Right lobe of liver (tissue), 6 donors: ENCODE data around the gene PHF21B. TPM values are rescaled to one million over a fixed set of nuclear protein-coding genes. Genes with fewer than 3 reads are reported as not detected.
A peak's percentile ranks its signal among the peaks of the same experiment; 100 is the strongest.

Source experiments
- ATAC-seq, 4 donors: fragments of 200-7000 bp; cut with Tn5 transposase; one replicate each; pipeline ENCODE4 v1.9.1; 2020; ENCODE audit warnings: mild to moderate bottlenecking in 4 of 4, moderate library complexity in 4 of 4
- DNase-seq, 3 donors: peaks; one replicate each; pipeline ENCODE4 v3.0.0-alpha.2; 2020
- H3K27ac ChIP-seq, 3 donors: fragments of 200-600 bp; one replicate each; pipeline ENCODE4 v1.8.0; 2022
- H3K27me3 ChIP-seq, 2 donors: fragments of 200-600 bp; one replicate each; pipeline ENCODE4 v1.8.0; 2022
- H3K36me3 ChIP-seq, 4 donors: fragments of 200-600 bp; sonication (generic) in 1 of 4; one replicate each; pipeline versions ENCODE4 v1.5.1 to v1.8.0; 2017 to 2022; ENCODE audit warnings: control low read depth in 1 of 4
- H3K4me1 ChIP-seq, 4 donors: fragments of 200-600 bp; sonication (generic) in 1 of 4; one replicate each; pipeline versions ENCODE4 v1.5.1 to v1.8.0; 2017 to 2022; ENCODE audit warnings: control low read depth in 1 of 4
- H3K4me3 ChIP-seq, 3 donors: fragments of 200-600 bp; one replicate each; pipeline ENCODE4 v1.8.0; 2022
- H3K9me3 ChIP-seq, 4 donors: fragments of 200-600 bp; sonication (generic) in 1 of 4; one replicate each; pipeline versions ENCODE4 v1.5.1 to v1.8.0; 2017 to 2022; ENCODE audit warnings: control low read depth in 1 of 4
- CTCF ChIP-seq, 4 donors: fragments of 200-600 bp in 3 of 4; fragments of 450-650 bp in 1 of 4; IDR thresholded peaks; one replicate each; pipeline versions ENCODE4 v1.5.1 to v1.8.0; 2016 to 2022; ENCODE audit warnings: antibody characterized with exemption in 4 of 4, mild to moderate bottlenecking in 2 of 4
- POLR2A ChIP-seq: fragments of 450-650 bp; IDR thresholded peaks from one replicate; pipeline ENCODE4 v1.6.1; 2017; ENCODE audit warnings: antibody characterized with exemption, mild to moderate bottlenecking
- WGBS: methylation state at CpG from one replicate; pipeline ENCODE4 v1.1.6; 2018; ENCODE audit warnings: low coverage, low lambda C conversion rate; ENCODE audit not compliant: insufficient coverage; ENCODE audit errors: missing lambda C conversion rate; 5-methylcytosine and 5-hydroxymethylcytosine counted together
- intact Hi-C, 2 donors: fragments of 100-400 bp; cut with DNase I; formaldehyde crosslinking; loops; one replicate each; pipeline versions ENCODE4 v1.11.2 to v1.14.1; 2022
- total RNA-seq, 6 experiments: library from RNA; depleted of rRNA in 2 of 6; stranded (reverse); fragments of >200 nt in 2 of 6; fragmentation: NEBNext Ultra II Directional in 3 of 6; extraction: Animal tissue kit (Norgen Biotek cat#: 25700) in 3 of 6; gene quantifications; one replicate each; pipeline versions ENCODE4 v1.1.0 to v1.2.4, GENCODE V29; 2016 to 2023
- donor health status: DM: no; HTN: yes; CAD: no.
- donor health status: DM: no; HTN: no; CAD: no.
- donor health status: DM: no; HTN: no; CAD: no.
- donor health status: DM: no; HTN: yes; CAD: no.
- donor health status: DM: no; HTN: yes; CAD: no.

The PHF21B gene
- total RNA-seq, 6 experiments from 2014 or later = not detected

GRCh38 chr22:45014654-45015053, 4.8 kb upstream of the PHF21B start:
- H3K27me3 ChIP-seq = peaks cover 0 to 18% of the 10 kb centered on the region in 2 donors
- 43% methylated on average over 3 of the region's 4 CpGs for WGBS

GRCh38 chr22:45013138-45013537, 3.3 kb upstream of the PHF21B start:
- TF ChIP-seq CTCF (IDR thresholded peaks at IDR 0.05) (no peak), POLR2A (no peak)
- DNase-seq (peak in 1 of 3 donors; percentile 5), ATAC-seq (no peak)
- 84% methylated on average over 2 of the region's 5 CpGs for WGBS
- H3K27me3 ChIP-seq = peaks cover 0 to 24% of the 10 kb centered on the region in 2 donors
- no peak overlapping the region for H3K27ac ChIP-seq
- peaks cover 0 to 7% (median 0%) of the 10 kb centered on the region in 4 donors for H3K4me1 ChIP-seq
- intact Hi-C loops = no loop called here
- no peaks in the 10 kb centered on the region for H3K9me3 ChIP-seq
- no peak overlapping the region for H3K4me3 ChIP-seq
- no peaks in the 10 kb centered on the region for H3K36me3 ChIP-seq

More at GRCh38 chr22:45014654-45015053, 4.8 kb upstream of the PHF21B start:
- DNase-seq (peak in 1 of 3 donors; percentile 30), ATAC-seq (peak in 1 of 4 donors; percentile 11)
- H3K27ac ChIP-seq = no peak overlapping the region
- no peak overlapping the region for H3K4me3 ChIP-seq
- intact Hi-C loops = no loop called here
- no peaks in the 10 kb centered on the region for H3K4me1 ChIP-seq
- H3K36me3 ChIP-seq = no peaks in the 10 kb centered on the region
- no peak for TF ChIP-seq POLR2A
- no peak for TF ChIP-seq CTCF (IDR thresholded peaks at IDR 0.05)
- no peaks in the 10 kb centered on the region for H3K9me3 ChIP-seq

GRCh38 chr22:45010532-45010900, 711 bp upstream of the PHF21B start:
- H3K9me3 ChIP-seq = no peaks in the 10 kb centered on the region
- TF ChIP-seq POLR2A (no peak), CTCF (IDR thresholded peaks at IDR 0.05) (no peak)

GRCh38 chr22:45008751-45009605, 827 bp downstream of the PHF21B start:
- TF ChIP-seq POLR2A = no peak
- TF ChIP-seq CTCF (IDR thresholded peaks at IDR 0.05) = no peak
- H3K27ac ChIP-seq = no peak overlapping the region
- H3K4me3 ChIP-seq = peak overlapping the region in 1 of 3 donors; percentile 19
- ATAC-seq (peak in 1 of 4 donors; percentile 8), DNase-seq (no peak)
- no peaks in the 10 kb centered on the region for H3K9me3 ChIP-seq
- peaks cover 0 to 12% (median 0%) of the 10 kb centered on the region in 4 donors for H3K4me1 ChIP-seq
- intact Hi-C loops = no loop called here
- peaks cover 0 to 43% of the 10 kb centered on the region in 2 donors for H3K27me3 ChIP-seq
- WGBS = 0% methylated on average over 1 of the region's 90 CpGs
- no peaks in the 10 kb centered on the region for H3K36me3 ChIP-seq

More at GRCh38 chr22:45010532-45010900, 711 bp upstream of the PHF21B start:
- Histone ChIP-seq H3K27me3 (peaks cover 0 to 38% of the 10 kb centered on the region in 2 donors), H3K4me1 (peaks cover 0 to 12% (median 0%) of the 10 kb centered on the region in 4 donors), H3K4me3 (peak overlapping the region in 1 of 3 donors; percentile 21), H3K27ac (no peak overlapping the region), H3K36me3 (no peaks in the 10 kb centered on the region)
- no peak for ATAC-seq
- WGBS = 4% methylated on average over 17 of the region's 17 CpGs
- intact Hi-C loops = no loop called here
- peak in 1 of 3 donors; percentile 40 for DNase-seq
